GM23338 (cell line): ENCODE results near the gene SCGB2B2. TPM values are rescaled to one million over a fixed set of nuclear protein-coding genes. Genes with fewer than 3 reads are reported as not detected.

Source experiments
- ATAC-seq: fragments of 200-7000 bp; cut with Tn5 transposase; 3 replicates; pipeline ENCODE4 v1.9.1; 2020
- DNase-seq: peaks from one replicate; pipeline ENCODE4 v3.0.0-alpha.2; 2015; ENCODE audit warnings: low spot score
- H2AFZ ChIP-seq: fragments of 200-600 bp; sonication (generic); 2 replicates; pipeline ENCODE4 v1.8.0; 2016; ENCODE audit warnings: antibody characterized with exemption, mild to moderate bottlenecking, moderate library complexity
- H3F3A ChIP-seq: fragments of 200-600 bp; sonication (generic); replicated peaks from 2 replicates; pipeline ENCODE4 v1.8.0; 2017; ENCODE audit warnings: antibody characterized with exemption, mixed run types, low read depth
- H3K27ac ChIP-seq: fragments of 200-600 bp; sonication (generic); 2 replicates; pipeline ENCODE4 v1.6.1; 2016; ENCODE audit warnings: low read depth
- H3K27me3 ChIP-seq: fragments of 200-600 bp; sonication (generic); 2 replicates; pipeline ENCODE4 v1.8.0; 2016; ENCODE audit warnings: mild to moderate bottlenecking, mixed run types, moderate library complexity; ENCODE audit not compliant: insufficient read depth
- H3K36me3 ChIP-seq: fragments of 200-600 bp; sonication (generic); 2 replicates; pipeline ENCODE4 v1.8.0; 2016; ENCODE audit warnings: mild to moderate bottlenecking; ENCODE audit not compliant: insufficient read depth
- H3K4me1 ChIP-seq: fragments of 200-600 bp; sonication (generic); 2 replicates; pipeline ENCODE4 v1.8.0; 2016; ENCODE audit warnings: mild to moderate bottlenecking, moderate library complexity; ENCODE audit not compliant: insufficient read depth
- H3K4me2 ChIP-seq: fragments of 200-600 bp; sonication (generic); 2 replicates; pipeline ENCODE4 v1.7.1; 2017; ENCODE audit warnings: mixed run types
- H3K4me3 ChIP-seq: fragments of 200-600 bp; sonication (generic); 2 replicates; pipeline ENCODE4 v1.6.1; 2016; ENCODE audit warnings: mixed run types
- H3K79me2 ChIP-seq: fragments of 200-600 bp; sonication (generic); replicated peaks from 2 replicates; pipeline ENCODE4 v1.8.0; 2017; ENCODE audit warnings: mild to moderate bottlenecking; ENCODE audit not compliant: insufficient read depth
- H3K9me2 ChIP-seq: fragments of 200-600 bp; sonication (generic); 2 replicates; pipeline ENCODE4 v1.8.0; 2017; ENCODE audit not compliant: insufficient read depth
- H4K20me1 ChIP-seq: fragments of 200-600 bp; sonication (generic); replicated peaks from 2 replicates; pipeline ENCODE4 v1.8.0; 2017; ENCODE audit warnings: mild to moderate bottlenecking; ENCODE audit not compliant: insufficient read depth
- H3K27ac Mint-ChIP-seq: 2 replicates; pipeline ENCODE4 v1.8.0; 2020; ENCODE audit warnings: inconsistent platforms, mild to moderate bottlenecking, moderate library complexity, mixed read lengths
- H3K27me3 Mint-ChIP-seq: 3 replicates; pipeline ENCODE4 v1.8.0; 2022; ENCODE audit warnings: low read depth, mild to moderate bottlenecking, moderate library complexity, mixed read lengths, inconsistent platforms; ENCODE audit not compliant: insufficient read depth, poor library complexity
- H3K36me3 Mint-ChIP-seq: 3 replicates; pipeline ENCODE4 v1.8.0; 2021; ENCODE audit warnings: low read depth, mild to moderate bottlenecking, inconsistent platforms, moderate library complexity, mixed read lengths
- H3K4me1 Mint-ChIP-seq: 3 replicates; pipeline ENCODE4 v1.8.0; 2020; ENCODE audit warnings: mild to moderate bottlenecking, inconsistent platforms, mixed read lengths
- H3K4me3 Mint-ChIP-seq: 3 replicates; pipeline ENCODE4 v1.8.0; 2021; ENCODE audit warnings: moderate library complexity, mild to moderate bottlenecking, inconsistent platforms, mixed read lengths
- H3K9me3 Mint-ChIP-seq: 3 replicates; pipeline ENCODE4 v1.8.0; 2020; ENCODE audit warnings: moderate library complexity, mild to moderate bottlenecking, inconsistent platforms, mixed read lengths
- CREB1 ChIP-seq: fragments of 250-450 bp; sonication (Bioruptor Pico); IDR thresholded peaks from 2 replicates; pipeline ENCODE4 v1.5.0; 2020; ENCODE audit warnings: low read depth, mild to moderate bottlenecking, moderate library complexity
- ETS1 ChIP-seq: IDR thresholded peaks from 2 replicates; pipeline ENCODE4 v1.6.1; 2016; ENCODE audit warnings: antibody characterized with exemption
- EZH2 ChIP-seq: fragments of 200-600 bp; sonication (generic); IDR thresholded peaks from one replicate; pipeline ENCODE4 v1.8.0; 2017; ENCODE audit warnings: antibody characterized with exemption, mild to moderate bottlenecking, low read depth; ENCODE audit not compliant: unreplicated experiment
- EZH2phosphoT487 ChIP-seq: fragments of 200-600 bp; sonication (generic); IDR thresholded peaks from one replicate; pipeline ENCODE4 v1.8.1; 2018; ENCODE audit warnings: antibody characterized with exemption; ENCODE audit not compliant: unreplicated experiment
- JUNB ChIP-seq: IDR thresholded peaks from one replicate; pipeline ENCODE4 v1.6.1; 2016; ENCODE audit warnings: antibody characterized with exemption; ENCODE audit not compliant: unreplicated experiment
- NANOG ChIP-seq: IDR thresholded peaks from 2 replicates; pipeline ENCODE4 v1.6.1; 2016; ENCODE audit warnings: antibody characterized with exemption, borderline replicate concordance
- POLR2AphosphoS5 ChIP-seq: IDR thresholded peaks from 2 replicates; pipeline ENCODE4 v1.6.1; 2016; ENCODE audit warnings: antibody characterized with exemption, low read depth
- REST ChIP-seq: IDR thresholded peaks from one replicate; pipeline ENCODE4 v1.6.1; 2018; ENCODE audit warnings: antibody characterized with exemption; ENCODE audit not compliant: unreplicated experiment
- STAT1 ChIP-seq: IDR thresholded peaks from one replicate; pipeline ENCODE4 v1.6.1; 2016; ENCODE audit warnings: antibody characterized with exemption; ENCODE audit not compliant: unreplicated experiment
- ZNF114 ChIP-seq: fragments of 250-450 bp; sonication (Bioruptor Pico); IDR thresholded peaks from 2 replicates; pipeline ENCODE4 v1.5.0; 2020; ENCODE audit warnings: mild to moderate bottlenecking, moderate library complexity
- ZNF331 ChIP-seq: fragments of 250-450 bp; sonication (Bioruptor Pico); IDR thresholded peaks from 2 replicates; pipeline ENCODE4 v1.5.0; 2020; ENCODE audit warnings: low read depth, mild to moderate bottlenecking, moderate library complexity
- ZNF462 ChIP-seq: fragments of 250-450 bp; sonication (Bioruptor Pico); IDR thresholded peaks from 2 replicates; pipeline ENCODE4 v1.5.0; 2020; ENCODE audit warnings: mild to moderate bottlenecking, moderate library complexity
- polyA plus RNA-seq: library from polyadenylated mRNA; unstranded; fragments of >200 nt; fragmentation: Nextera tagmentation; extraction: Ambion mirVana; gene quantifications from 2 replicates; pipeline ENCODE4 v1.2.1, GENCODE V29; 2016
- total RNA-seq: library from RNA; depleted of rRNA; stranded (reverse); fragments of >200 nt; shearing (Covaris generic); gene quantifications from 2 replicates; pipeline ENCODE4 v1.2.3, GENCODE V29; 2014
- TF ChIP-seq, protein P1 (sequence below), 2 experiments: fragments of 200-600 bp in 1 of 2; sonication (generic) in 1 of 2; conservative IDR thresholded peaks; 2 replicates each; pipeline versions ENCODE4 v1.5.1 to v1.6.1; 2016 to 2017; ENCODE audit warnings: antibody characterized with exemption in 2 of 2, low read depth in 2 of 2, mild to moderate bottlenecking in 2 of 2, moderate library complexity in 1 of 2

The SCGB2B2 gene
- total and polyA plus RNA-seq, 2 experiments from 2014 or later, result 0.28 TPM; not detected in 1

GRCh38 chr19:34666958-34667265 is 10.0 kb downstream of the SCGB2B2 start:
- no peak overlapping the region for H2AFZ ChIP-seq
- DNase-seq (no peak), ATAC-seq (no peak; the same call in 2 of the 3 replicates)
- H3K4me1 ChIP-seq, result peaks cover 3% of the 10 kb centered on the region; the same call in 1 of the 2 replicates
- no peak overlapping the region; the same call in 2 of the 3 replicates for H3K4me3 Mint-ChIP-seq
- no peak overlapping the region for H3K27ac Mint-ChIP-seq
- H3K36me3 Mint-ChIP-seq, result peaks cover 4% of the 10 kb centered on the region; the same call in 1 of the 3 replicates
- no peaks in the 10 kb centered on the region for H3K79me2 ChIP-seq
- no peak overlapping the region for H3K4me3 ChIP-seq
- no peaks in the 10 kb centered on the region for H3K27me3 ChIP-seq
- H3K27me3 Mint-ChIP-seq, result peaks cover 10% of the 10 kb centered on the region
- no peaks in the 10 kb centered on the region for H3F3A ChIP-seq
- H4K20me1 ChIP-seq, result no peaks in the 10 kb centered on the region
- no peak overlapping the region for H3K4me2 ChIP-seq
- TF ChIP-seq STAT1 (no peak), EZH2phosphoT487 (no peak), ZNF114 (CRISPR knock-in tag) (no peak), REST (no peak), EZH2 (no peak), CREB1 (CRISPR knock-in tag) (no peak), ZNF331 (CRISPR knock-in tag) (no peak), POLR2AphosphoS5 (no peak), JUNB (no peak), ZNF462 (CRISPR knock-in tag) (no peak), NANOG (no peak), ETS1 (no peak)
- TF ChIP-seq, protein P1, sequence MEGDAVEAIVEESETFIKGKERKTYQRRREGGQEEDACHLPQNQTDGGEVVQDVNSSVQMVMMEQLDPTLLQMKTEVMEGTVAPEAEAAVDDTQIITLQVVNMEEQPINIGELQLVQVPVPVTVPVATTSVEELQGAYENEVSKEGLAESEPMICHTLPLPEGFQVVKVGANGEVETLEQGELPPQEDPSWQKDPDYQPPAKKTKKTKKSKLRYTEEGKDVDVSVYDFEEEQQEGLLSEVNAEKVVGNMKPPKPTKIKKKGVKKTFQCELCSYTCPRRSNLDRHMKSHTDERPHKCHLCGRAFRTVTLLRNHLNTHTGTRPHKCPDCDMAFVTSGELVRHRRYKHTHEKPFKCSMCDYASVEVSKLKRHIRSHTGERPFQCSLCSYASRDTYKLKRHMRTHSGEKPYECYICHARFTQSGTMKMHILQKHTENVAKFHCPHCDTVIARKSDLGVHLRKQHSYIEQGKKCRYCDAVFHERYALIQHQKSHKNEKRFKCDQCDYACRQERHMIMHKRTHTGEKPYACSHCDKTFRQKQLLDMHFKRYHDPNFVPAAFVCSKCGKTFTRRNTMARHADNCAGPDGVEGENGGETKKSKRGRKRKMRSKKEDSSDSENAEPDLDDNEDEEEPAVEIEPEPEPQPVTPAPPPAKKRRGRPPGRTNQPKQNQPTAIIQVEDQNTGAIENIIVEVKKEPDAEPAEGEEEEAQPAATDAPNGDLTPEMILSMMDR (conservative IDR thresholded peaks at IDR 0.05; ENCODE audit: low read depth in 2 of 2), result no peak
- no peaks in the 10 kb centered on the region for H3K36me3 ChIP-seq
- H3K9me3 Mint-ChIP-seq, result peaks cover 4% of the 10 kb centered on the region; the same call in 1 of the 3 replicates
- no peak overlapping the region for H3K27ac ChIP-seq
- H3K9me2 ChIP-seq, result no peaks in the 10 kb centered on the region
- peaks cover 19% of the 10 kb centered on the region for H3K4me1 Mint-ChIP-seq
